Measurements from ENCODE around the gene MCTS1. TPM values are rescaled to one million over a fixed set of nuclear protein-coding genes. Genes with fewer than 3 reads are reported as not detected.

Gene MCTS1
- total and polyA plus RNA-seq, 12 donors = 8.2 to 78.2 (median 37.7) TPM

DNA sequence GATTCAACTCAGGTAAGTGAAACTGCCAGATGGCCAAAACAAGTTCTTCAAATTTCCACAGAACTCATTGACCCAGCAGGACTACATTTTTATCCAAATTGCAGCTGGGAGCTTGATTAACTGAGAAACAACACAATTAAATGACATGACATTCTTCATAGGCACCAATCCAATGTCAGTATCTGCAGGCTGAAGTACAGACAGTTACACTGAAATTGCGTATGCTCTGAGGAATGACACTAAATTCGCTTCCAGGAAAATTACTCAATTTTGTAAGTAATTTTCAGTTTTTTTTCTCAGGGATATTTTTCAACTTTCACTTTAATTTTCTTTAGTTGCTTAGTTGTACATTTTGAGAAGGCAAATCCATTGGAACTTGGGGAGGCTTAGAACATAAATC lies 21.5 kb downstream of the MCTS1 start:
- TF ChIP-seq, protein P1, sequence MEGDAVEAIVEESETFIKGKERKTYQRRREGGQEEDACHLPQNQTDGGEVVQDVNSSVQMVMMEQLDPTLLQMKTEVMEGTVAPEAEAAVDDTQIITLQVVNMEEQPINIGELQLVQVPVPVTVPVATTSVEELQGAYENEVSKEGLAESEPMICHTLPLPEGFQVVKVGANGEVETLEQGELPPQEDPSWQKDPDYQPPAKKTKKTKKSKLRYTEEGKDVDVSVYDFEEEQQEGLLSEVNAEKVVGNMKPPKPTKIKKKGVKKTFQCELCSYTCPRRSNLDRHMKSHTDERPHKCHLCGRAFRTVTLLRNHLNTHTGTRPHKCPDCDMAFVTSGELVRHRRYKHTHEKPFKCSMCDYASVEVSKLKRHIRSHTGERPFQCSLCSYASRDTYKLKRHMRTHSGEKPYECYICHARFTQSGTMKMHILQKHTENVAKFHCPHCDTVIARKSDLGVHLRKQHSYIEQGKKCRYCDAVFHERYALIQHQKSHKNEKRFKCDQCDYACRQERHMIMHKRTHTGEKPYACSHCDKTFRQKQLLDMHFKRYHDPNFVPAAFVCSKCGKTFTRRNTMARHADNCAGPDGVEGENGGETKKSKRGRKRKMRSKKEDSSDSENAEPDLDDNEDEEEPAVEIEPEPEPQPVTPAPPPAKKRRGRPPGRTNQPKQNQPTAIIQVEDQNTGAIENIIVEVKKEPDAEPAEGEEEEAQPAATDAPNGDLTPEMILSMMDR (IDR thresholded peaks at IDR 0.05) = no peak
- no peak for TF ChIP-seq POLR2A (IDR thresholded peaks at IDR 0.05)
- intact Hi-C loops (cut with DNase I) = no loop called here
- no peaks in the 10 kb centered on the region for H3K27me3 ChIP-seq
- 25 to 68% (median 43%) methylated on average over 2 of the region's 2 CpGs for WGBS, 4 donors
- no peak for DNase-seq
- H3K36me3 ChIP-seq (replicated peaks in 1 of 2) = no peaks in the 10 kb centered on the region
- H3K27ac ChIP-seq = peak overlapping the region in 2 of 5 donors; percentile 64 to 73
- H3K9me3 ChIP-seq (replicated peaks in 1 of 3) = no peaks in the 10 kb centered on the region
- H3K4me3 ChIP-seq = no peak overlapping the region
- H3K4me1 ChIP-seq (replicated peaks in 1 of 2) = peaks cover 0 to 9% of the 10 kb centered on the region in 2 donors

DNA sequence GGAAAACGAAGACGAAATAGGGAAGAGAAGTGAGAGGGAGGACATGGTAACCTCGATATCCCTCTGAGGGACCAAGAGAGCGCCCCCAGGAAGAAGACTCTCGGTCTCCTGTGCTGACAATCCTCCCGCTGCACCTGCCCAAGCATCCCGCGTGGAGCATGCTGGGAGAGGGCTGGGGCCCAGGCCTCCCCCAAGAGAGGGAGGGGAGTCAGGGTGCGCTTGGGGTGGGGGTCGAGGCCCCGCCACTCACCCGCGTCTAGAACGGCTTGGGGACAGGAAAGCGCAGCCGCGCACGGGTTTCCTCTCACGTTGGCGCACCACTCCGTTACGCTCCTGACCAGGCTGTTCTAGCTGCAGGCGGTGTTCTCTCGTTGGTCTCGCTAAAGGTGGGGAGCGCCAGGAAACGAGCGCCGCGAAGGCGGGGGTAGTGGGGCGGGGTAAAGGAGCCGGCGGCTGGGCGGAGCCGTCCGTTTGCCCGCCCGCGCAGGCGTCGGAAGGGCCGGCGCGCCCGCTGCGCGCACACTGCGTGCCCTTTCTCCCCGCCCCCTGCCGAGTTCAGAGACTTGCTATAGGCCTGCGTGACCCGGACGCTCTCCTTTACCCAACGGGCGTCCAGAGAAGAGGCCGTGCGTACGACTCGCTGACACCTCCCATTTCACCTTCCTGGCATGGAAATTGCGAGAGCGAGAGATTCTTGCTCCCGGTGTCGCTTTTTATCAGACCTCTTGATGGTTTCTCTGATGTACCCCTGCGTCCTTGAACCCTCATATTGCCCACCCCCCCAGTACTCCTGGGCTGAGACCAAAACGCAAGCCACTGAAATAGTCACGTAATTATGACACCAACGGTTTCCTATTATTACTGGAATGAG lies 26.0 kb downstream of the MCTS1 start, which contains the start of gene C1GALT1C1:
TSS of gene C1GALT1C1 (minus strand) at position 388 of the 871 bp plus-strand sequence. CDS start 2,888 bp downstream, outside the sequence.
- Histone ChIP-seq H3K27ac (peak within 1 kb of the TSS; percentile 76 to 91 (median 86)), H3K9me3 (replicated peaks in 1 of 3) (no peaks in the 10 kb centered on the region), H3K36me3 (replicated peaks in 1 of 2) (no peaks in the 10 kb centered on the region), H3K4me3 (peak within 1 kb of the TSS in 2 of 4 donors; percentile 30 to 60), H3K4me1 (replicated peaks in 1 of 2) (peaks cover 0 to 9% of the 10 kb centered on the region in 2 donors), H3K27me3 (no peaks in the 10 kb centered on the region)
- intact Hi-C loops (cut with DNase I) = no loop called here
- TF ChIP-seq, protein P1 (IDR thresholded peaks at IDR 0.05) = no peak
- TF ChIP-seq POLR2A (IDR thresholded peaks at IDR 0.05) = peak; percentile 59 to 87
- DNase-seq = peak; percentile 89 to 97 (median 95)
- WGBS, 4 donors = 0 to 33% (median 13%) methylated on average over 8 to 68 of the region's 68 CpGs

DNA sequence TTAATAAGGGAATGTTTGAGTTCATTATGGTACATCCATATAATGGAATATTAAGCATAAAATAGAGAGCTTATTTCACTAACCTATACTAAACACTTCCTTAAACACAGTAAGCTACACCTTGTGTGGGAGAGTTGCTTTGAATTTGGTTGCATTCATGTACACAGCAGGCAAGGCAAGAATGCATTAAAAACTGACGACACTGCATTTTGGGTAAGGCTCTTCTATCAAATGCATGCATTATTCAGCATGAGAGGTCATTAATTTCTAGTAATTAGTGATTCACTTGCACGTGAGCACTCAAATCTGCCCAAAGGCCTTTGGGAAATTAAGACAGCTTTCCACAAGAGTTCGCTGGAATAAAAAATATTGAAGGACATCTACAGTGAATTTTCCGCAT lies 34.7 kb downstream of the MCTS1 start:
- TF ChIP-seq, protein P1 (IDR thresholded peaks at IDR 0.05) = no peak
- no peak for TF ChIP-seq POLR2A (IDR thresholded peaks at IDR 0.05)
- WGBS, 4 donors = 77 to 88% (median 77%) methylated on average over 4 of the region's 4 CpGs
- DNase-seq = no peak
- Histone ChIP-seq H3K27me3 (no peaks in the 10 kb centered on the region), H3K27ac (no peak overlapping the region), H3K4me3 (no peak overlapping the region), H3K36me3 (replicated peaks in 1 of 2) (no peaks in the 10 kb centered on the region), H3K4me1 (replicated peaks in 1 of 2) (no peaks in the 10 kb centered on the region), H3K9me3 (replicated peaks in 1 of 3) (no peaks in the 10 kb centered on the region)
- intact Hi-C loops (cut with DNase I) = no loop called here

DNA sequence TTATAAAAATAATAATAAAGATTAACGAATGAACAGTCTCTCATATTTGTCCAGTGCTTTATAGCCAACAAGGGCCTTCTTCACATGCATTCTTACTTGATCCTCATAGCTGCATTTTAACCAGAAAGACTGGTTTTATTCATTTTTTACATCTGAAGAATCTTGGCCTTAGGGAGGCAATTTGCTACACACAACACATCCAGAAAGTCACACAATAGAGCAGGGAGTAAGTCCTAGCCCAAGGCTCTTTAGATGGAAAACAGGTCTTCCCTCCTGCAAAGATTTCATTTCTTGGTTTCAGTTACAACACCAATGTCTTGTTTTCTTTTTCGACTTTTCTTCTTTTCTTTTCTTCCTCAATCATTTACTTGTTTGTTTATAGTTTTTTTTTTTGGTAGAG lies 39.0 kb downstream of the MCTS1 start:
- no peaks in the 10 kb centered on the region for H3K27me3 ChIP-seq
- H3K4me1 ChIP-seq (replicated peaks in 1 of 2) = no peaks in the 10 kb centered on the region
- no peak overlapping the region for H3K4me3 ChIP-seq
- intact Hi-C loops (cut with DNase I) = no loop called here
- WGBS, 4 donors = 59 to 76% (median 69%) methylated on average over 2 of the region's 2 CpGs
- DNase-seq = no peak
- TF ChIP-seq POLR2A (IDR thresholded peaks at IDR 0.05) = no peak
- TF ChIP-seq, protein P1 (IDR thresholded peaks at IDR 0.05) = no peak
- no peaks in the 10 kb centered on the region for H3K9me3 ChIP-seq (replicated peaks in 1 of 3)
- no peak overlapping the region for H3K27ac ChIP-seq
- H3K36me3 ChIP-seq (replicated peaks in 1 of 2) = no peaks in the 10 kb centered on the region

Measured in adrenal gland (tissue), 12 donors.